K562 treated with DMSO at 1 percent for 24 hours (cell line): ENCODE data around the gene ABHD3. TPM values are rescaled to one million over a fixed set of nuclear protein-coding genes. Genes with fewer than 3 reads are reported as not detected.

ENCODE experiments used
- total RNA-seq: library from RNA; unstranded; fragments of 300-600 nt; gene quantifications from 2 replicates; pipeline ENCODE4 v1.2.3, GENCODE V29; 2022; ENCODE audit warnings: low read depth; ENCODE audit not compliant: insufficient read depth

The ABHD3 gene
- total RNA-seq = 16.4 and 18.6 TPM in 2 replicates

GRCh38 chr18:21704603-21705364 is at the start of gene ABHD3:
ABHD3 (minus strand) TSS chr18:21704774; CDS start chr18:21704665, 109 bp downstream.

GRCh38 chr18:21740538-21741311 is 36.2 kb upstream of the ABHD3 start, which contains the start of gene MIB1:
MIB1 (plus strand) TSS chr18:21740792; CDS start chr18:21741584, 792 bp downstream.

GRCh38 chr18:21612125-21613039 is 92.2 kb downstream of the ABHD3 start, which contains the start of gene SNRPD1:
SNRPD1 (plus strand) TSS chr18:21612314; CDS start chr18:21612430, 116 bp downstream.

Other genes starting within 250 kb of the ABHD3 start
- 11.8 and 15.7 TPM in 2 replicates for gene ESCO1, start 104.1 kb downstream of the ABHD3 start, total RNA-seq
- gene SNRPD1, start 92.5 kb downstream of the ABHD3 start, total RNA-seq = 9.7 and 18.5 TPM in 2 replicates
- 15.0 and 18.0 TPM in 2 replicates for gene MIB1, start 36.0 kb upstream of the ABHD3 start, total RNA-seq